Measurements from ENCODE around the gene PTPRG. TPM values are rescaled to one million over a fixed set of nuclear protein-coding genes. Genes with fewer than 3 reads are reported as not detected.

Gene PTPRG
- polyA plus RNA-seq, 3 donors: 76.9 to 94.9 (median 92.1) TPM

- no peak for DNase-seq (ENCODE audit: extremely low read depth in 1 of 11, low read depth in 9 of 11, low spot score in 4 of 11)
These were observed 612.7 kb downstream of the PTPRG start for GRCh38 chr3:62173939-62174515.

DNA sequence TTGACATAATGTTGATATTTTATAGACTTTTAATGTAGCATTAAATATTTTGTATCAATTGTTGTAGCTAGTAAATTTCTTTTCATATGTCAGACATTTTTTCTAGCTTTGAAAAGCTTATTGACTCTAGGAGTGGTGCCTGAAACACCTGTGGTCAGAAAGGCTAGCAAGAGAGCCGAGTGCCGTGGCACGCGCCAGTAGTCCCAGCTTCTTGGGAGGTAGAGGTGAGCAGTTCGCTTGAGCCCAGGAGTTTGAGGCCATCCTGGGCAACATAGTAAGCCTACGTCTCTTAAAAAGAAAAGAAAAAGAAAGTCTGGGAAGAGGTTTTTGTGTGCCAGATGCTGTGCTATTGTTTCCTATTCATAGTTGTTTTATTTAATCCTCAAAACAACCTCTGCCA is 613.8 kb downstream of the PTPRG start:
- DNase-seq (ENCODE audit: extremely low read depth in 1 of 11, low read depth in 9 of 11, low spot score in 4 of 11): no peak

- no peak for DNase-seq (ENCODE audit: extremely low read depth in 1 of 11, low read depth in 9 of 11, low spot score in 4 of 11)
These were observed 616.7 kb downstream of the PTPRG start for GRCh38 chr3:62178032-62178431.

DNA sequence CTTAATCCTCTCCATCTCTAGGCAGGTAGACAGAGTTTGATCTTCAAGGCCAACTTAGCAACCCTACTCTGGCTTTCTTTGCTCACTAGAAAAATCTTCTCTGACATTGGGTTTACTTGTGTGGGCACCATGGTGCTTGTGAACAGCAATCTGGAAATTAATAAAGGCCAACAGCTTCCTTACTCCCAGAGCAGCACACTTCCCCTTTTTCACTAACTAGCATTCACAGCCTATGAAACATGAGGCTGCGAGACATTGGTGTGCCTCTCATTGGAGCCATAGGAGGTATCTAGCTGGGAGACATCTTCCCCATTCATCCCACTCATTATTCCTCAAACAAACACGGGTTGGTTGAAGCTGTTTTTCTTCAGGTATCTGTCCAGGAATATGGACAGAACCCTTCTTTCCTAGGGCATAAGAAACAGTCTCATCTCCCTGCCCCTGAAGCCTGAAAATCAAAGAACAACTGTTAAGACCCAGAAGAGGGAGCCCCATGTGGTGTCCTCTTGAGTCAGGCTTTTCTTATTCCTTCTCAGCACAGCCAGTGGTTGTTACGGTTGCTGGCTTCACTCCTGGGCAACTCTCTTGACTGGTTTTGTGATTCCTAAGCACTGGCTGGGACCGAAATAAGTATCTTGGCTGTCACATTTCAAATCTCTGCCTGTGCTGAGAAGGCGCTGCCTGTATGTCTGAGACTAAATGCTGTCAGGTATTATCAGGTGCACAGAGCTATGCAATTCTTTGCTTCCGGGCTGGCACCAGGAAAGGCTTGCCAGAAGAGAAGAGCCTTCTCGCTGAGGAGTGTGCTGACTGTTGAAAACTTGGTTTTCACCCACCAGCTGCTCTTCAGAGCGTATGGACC is 617.6 kb downstream of the PTPRG start:
- DNase-seq (ENCODE audit: extremely low read depth in 1 of 11, low read depth in 9 of 11, low spot score in 4 of 11): no peak

- DNase-seq (ENCODE audit: extremely low read depth in 1 of 11, low read depth in 9 of 11, low spot score in 4 of 11): no peak
These were observed 619.1 kb downstream of the PTPRG start for GRCh38 chr3:62180514-62180913.

- DNase-seq (ENCODE audit: extremely low read depth in 1 of 11, low read depth in 9 of 11, low spot score in 4 of 11): no peak
These were observed 621.7 kb downstream of the PTPRG start for GRCh38 chr3:62183087-62183486.

DNA sequence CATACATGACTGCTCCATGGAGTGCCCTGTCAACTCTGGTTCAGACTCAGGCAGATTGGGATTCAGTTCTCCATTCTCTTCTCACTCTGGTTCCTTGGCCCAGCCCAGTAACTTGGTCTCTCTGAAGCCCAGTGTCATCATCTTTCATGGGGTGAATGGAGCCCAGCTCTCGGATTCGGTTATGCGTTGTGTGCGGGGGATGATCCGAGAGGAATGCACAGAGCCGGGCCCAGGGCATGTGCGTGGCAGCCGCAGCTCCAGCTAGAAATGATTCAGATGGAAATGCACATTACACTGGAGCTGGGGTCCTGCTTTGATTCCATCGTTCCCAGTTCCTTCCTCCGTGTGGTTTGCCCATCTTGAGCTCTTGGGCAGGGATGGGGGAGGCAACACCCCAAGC is 622.6 kb downstream of the PTPRG start:
- DNase-seq (ENCODE audit: extremely low read depth in 1 of 11, low read depth in 9 of 11, low spot score in 4 of 11): peak in 5 of 11 donors; percentile 17 to 30 (median 27)

GRCh38 chr3:62184559-62184958 is 623.2 kb downstream of the PTPRG start:
- peak in 2 of 11 donors; percentile 18 to 22 for DNase-seq (ENCODE audit: extremely low read depth in 1 of 11, low read depth in 9 of 11, low spot score in 4 of 11)

DNA sequence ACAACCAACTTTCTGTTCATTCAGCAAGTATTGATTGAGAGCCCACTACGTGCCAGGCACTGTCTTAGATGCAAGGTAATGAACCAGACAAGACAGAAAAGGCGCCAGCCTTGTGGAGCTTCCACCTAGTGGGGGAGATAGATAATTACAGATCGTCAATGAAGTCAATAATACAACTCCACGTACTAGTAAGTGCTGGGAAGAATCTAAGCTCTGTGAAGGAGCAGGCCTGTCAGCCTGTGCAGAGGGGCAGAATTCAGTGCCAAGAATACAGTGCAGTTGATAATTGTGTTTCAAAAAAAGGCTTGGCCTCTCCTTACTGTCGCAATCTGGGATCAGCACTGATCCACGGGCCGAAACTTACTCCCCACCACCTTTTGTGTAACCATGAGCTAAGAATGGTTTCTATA is 625.7 kb downstream of the PTPRG start:
- no peak for DNase-seq (ENCODE audit: extremely low read depth in 1 of 11, low read depth in 9 of 11, low spot score in 4 of 11)

GRCh38 chr3:62188681-62189375 is 627.5 kb downstream of the PTPRG start:
- DNase-seq (ENCODE audit: extremely low read depth in 1 of 11, low read depth in 9 of 11, low spot score in 4 of 11): peak; percentile 42 to 80 (median 70)

DNA sequence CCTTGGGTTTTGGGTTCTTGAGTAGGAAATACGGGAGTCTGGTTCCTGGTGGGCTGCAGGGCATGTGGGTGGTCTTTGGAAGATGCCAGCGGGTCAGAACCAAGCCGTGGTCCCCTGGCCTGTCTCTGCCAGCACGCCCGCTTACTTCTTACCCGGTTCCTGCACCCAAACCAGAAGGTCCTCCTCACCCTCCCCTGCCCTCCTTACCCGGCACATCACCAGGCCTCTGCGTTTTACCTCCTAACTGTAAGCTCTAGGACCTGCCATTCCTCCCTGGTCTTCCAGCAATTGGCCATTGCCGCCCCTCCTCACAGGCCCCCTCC is 628.0 kb downstream of the PTPRG start:
- DNase-seq (ENCODE audit: extremely low read depth in 1 of 11, low read depth in 9 of 11, low spot score in 4 of 11): no peak

GRCh38 chr3:62192891-62193290 is 631.5 kb downstream of the PTPRG start:
- no peak for DNase-seq (ENCODE audit: extremely low read depth in 1 of 11, low read depth in 9 of 11, low spot score in 4 of 11)

GRCh38 chr3:62193586-62194345 is 632.4 kb downstream of the PTPRG start:
- no peak for DNase-seq (ENCODE audit: extremely low read depth in 1 of 11, low read depth in 9 of 11, low spot score in 4 of 11)

DNA sequence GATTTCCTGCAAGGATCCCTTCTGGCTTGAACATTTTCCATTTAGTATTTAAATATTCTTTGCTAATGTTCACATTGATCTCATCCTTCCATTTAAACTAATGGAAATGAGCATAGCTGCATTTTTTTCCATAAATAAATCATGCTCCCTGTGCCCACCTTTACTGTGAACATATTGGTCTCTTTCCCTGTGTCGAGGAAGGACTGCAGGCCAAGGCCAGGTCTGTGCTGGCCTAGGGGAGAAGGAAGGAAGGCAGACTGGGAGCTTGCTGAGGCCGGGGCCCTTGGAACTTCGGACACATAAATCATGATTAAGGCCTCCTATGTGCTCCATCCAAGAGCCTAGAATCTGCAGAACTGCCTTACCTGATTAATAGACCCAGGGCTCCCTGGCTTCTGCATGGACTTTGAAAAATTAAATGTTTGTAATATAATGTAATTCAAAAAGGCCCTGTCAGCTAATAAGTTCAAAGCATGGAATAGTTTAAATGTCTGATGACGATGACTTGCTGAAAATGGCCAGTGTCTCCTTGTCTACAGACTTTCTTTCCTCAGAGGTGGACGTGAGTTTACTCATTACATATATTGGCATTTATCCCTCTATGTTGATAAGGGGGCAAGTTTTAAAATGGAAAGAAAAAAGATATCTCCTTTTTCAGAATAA is 636.1 kb downstream of the PTPRG start:
- no peak for DNase-seq (ENCODE audit: extremely low read depth in 1 of 11, low read depth in 9 of 11, low spot score in 4 of 11)

GRCh38 chr3:62199126-62199525 is 637.8 kb downstream of the PTPRG start:
- DNase-seq (ENCODE audit: extremely low read depth in 1 of 11, low read depth in 9 of 11, low spot score in 4 of 11): no peak

DNA sequence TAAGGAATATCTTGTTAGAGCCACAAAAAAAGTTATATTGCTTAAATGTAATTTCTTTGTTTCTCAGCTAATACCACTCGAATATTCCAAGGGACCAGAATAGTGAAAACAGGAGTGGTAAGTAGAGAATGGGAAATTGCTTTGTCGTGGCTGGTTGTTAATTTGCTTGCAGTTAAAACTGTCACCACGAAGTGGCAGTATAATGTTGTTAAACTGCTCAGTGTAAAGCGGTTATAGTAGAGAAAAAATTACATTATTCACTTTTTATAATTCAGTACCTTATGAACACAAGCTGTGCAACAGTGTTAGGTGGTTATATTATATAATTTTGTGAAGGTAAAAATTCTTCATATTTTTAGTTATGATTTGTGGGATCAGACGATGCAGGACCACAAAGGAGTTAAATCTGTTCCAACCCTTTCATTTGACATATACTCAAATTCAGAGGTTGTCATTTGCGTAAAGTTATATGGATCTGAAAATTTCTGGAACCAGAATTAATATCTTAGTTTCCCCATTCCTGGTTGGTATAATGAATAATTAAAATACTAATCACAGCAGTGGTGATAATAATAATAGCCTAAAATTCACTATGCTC is 640.2 kb downstream of the PTPRG start:
- DNase-seq (ENCODE audit: extremely low read depth in 1 of 11, low read depth in 9 of 11, low spot score in 4 of 11): peak in 2 of 11 donors; percentile 20 to 32

DNA sequence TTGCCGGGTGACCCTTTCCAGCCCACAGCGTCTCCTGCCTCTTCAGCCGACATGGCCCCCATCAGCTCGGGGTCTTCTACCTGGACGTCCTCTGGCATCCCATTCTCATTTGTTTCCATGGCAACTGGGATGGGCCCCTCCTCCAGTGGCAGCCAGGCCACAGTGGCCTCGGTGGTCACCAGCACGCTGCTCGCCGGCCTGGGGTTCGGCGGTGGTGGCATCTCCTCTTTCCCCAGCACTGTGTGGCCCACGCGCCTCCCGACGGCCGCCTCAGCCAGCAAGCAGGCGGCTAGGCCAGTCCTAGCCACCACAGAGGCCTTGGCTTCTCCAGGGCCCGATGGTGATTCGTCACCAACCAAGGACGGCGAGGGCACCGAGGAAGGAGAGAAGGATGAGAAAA is 641.8 kb downstream of the PTPRG start:
- DNase-seq (ENCODE audit: extremely low read depth in 1 of 11, low read depth in 9 of 11, low spot score in 4 of 11): no peak

DNA sequence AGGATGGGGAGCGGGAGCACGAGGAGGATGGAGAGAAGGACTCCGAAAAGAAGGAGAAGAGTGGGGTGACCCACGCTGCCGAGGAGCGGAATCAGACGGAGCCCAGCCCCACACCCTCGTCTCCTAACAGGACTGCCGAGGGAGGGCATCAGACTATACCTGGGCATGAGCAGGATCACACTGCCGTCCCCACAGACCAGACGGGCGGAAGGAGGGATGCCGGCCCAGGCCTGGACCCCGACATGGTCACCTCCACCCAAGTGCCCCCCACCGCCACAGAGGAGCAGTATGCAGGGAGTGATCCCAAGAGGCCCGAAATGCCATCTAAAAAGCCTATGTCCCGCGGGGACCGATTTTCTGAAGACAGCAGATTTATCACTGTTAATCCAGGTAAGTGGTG is 642.2 kb downstream of the PTPRG start:
- no peak for DNase-seq (ENCODE audit: extremely low read depth in 1 of 11, low read depth in 9 of 11, low spot score in 4 of 11)

DNA sequence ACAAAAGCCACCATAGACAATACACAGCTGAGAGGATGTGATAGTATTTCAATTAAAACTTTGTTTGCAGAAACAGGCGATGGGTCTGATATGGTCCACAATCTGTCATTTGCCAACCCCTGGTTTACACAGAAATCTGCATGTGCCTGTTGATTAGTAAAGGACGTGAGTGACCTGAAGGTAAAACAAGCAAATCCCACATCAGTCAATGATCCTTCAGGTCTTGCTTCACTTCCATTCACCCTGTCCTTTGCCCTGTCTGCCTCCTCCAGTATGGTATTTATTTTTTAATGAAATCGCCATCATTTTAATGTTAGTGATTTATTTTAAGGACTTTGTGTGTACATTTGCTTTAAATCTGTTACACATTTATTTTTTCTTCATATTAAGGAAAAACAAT is 645.8 kb downstream of the PTPRG start:
- no peak for DNase-seq (ENCODE audit: extremely low read depth in 1 of 11, low read depth in 9 of 11, low spot score in 4 of 11)

Measured in renal cortex interstitium (tissue), 11 donors.